IgD-negative memory B cell (primary cell): Measurements from ENCODE around the gene WDSUB1. TPM values are rescaled to one million over a fixed set of nuclear protein-coding genes. Genes with fewer than 3 reads are reported as not detected.

Source experiments
- H3K27ac Mint-ChIP-seq, 3 donors: one replicate each; pipeline ENCODE4 v1.8.0; 2020 to 2022; ENCODE audit warnings: mild to moderate bottlenecking in 3 of 3, mixed read lengths in 3 of 3, moderate library complexity in 1 of 3
- H3K27me3 Mint-ChIP-seq: one replicate; pipeline ENCODE4 v1.8.0; 2021; ENCODE audit warnings: mixed read lengths
- H3K36me3 Mint-ChIP-seq: one replicate; pipeline ENCODE4 v1.8.0; 2020; ENCODE audit warnings: mild to moderate bottlenecking, mixed read lengths
- H3K4me1 Mint-ChIP-seq, 3 donors: one replicate each; pipeline ENCODE4 v1.8.0; 2020 to 2022; ENCODE audit warnings: mixed read lengths in 3 of 3, mild to moderate bottlenecking in 1 of 3
- H3K4me3 Mint-ChIP-seq, 4 donors: one replicate each; pipeline ENCODE4 v1.8.0; 2020 to 2022; ENCODE audit warnings: mild to moderate bottlenecking in 4 of 4, mixed read lengths in 4 of 4, moderate library complexity in 3 of 4
- H3K9me3 Mint-ChIP-seq, 3 donors: one replicate each; pipeline ENCODE4 v1.8.0; 2020 to 2021; ENCODE audit warnings: mixed read lengths in 3 of 3, mild to moderate bottlenecking in 1 of 3
- polyA plus RNA-seq: library from polyadenylated mRNA; unstranded; fragments of 300-500 nt; fragmentation: Illumina TruSeq; gene quantifications from one replicate; pipeline ENCODE4 v1.2.3, GENCODE V29; 2021

Gene WDSUB1
- polyA plus RNA-seq, 1 donor from 2014 or later: 12.3 TPM

- H3K27me3 Mint-ChIP-seq: no peaks in the 10 kb centered on the region
- no peaks in the 10 kb centered on the region for H3K36me3 Mint-ChIP-seq
- peaks cover 11 to 25% (median 14%) of the 10 kb centered on the region in 3 donors for H3K4me1 Mint-ChIP-seq
- no peaks in the 10 kb centered on the region for H3K9me3 Mint-ChIP-seq
- no peak overlapping the region for H3K27ac Mint-ChIP-seq
- no peak overlapping the region for H3K4me3 Mint-ChIP-seq
These were observed 3.0 kb downstream of the WDSUB1 start for GRCh38 chr2:159283529-159283928.

- Mint-ChIP-seq H3K4me1 (peaks cover 5 to 22% (median 8%) of the 10 kb centered on the region in 3 donors), H3K9me3 (no peaks in the 10 kb centered on the region), H3K36me3 (no peaks in the 10 kb centered on the region), H3K27me3 (no peaks in the 10 kb centered on the region), H3K27ac (no peak overlapping the region), H3K4me3 (no peak overlapping the region)
These were observed 5.5 kb downstream of the WDSUB1 start for GRCh38 chr2:159281002-159281401.

GRCh38 chr2:159279700-159280099, 6.8 kb downstream of the WDSUB1 start:
- no peak overlapping the region for H3K27ac Mint-ChIP-seq
- H3K4me3 Mint-ChIP-seq: no peak overlapping the region
- peaks cover 2% of the 10 kb centered on the region for H3K36me3 Mint-ChIP-seq
- no peaks in the 10 kb centered on the region for H3K27me3 Mint-ChIP-seq
- no peaks in the 10 kb centered on the region for H3K9me3 Mint-ChIP-seq
- H3K4me1 Mint-ChIP-seq: peaks cover 3 to 13% (median 5%) of the 10 kb centered on the region in 3 donors

GRCh38 chr2:159275111-159275510, 11.4 kb downstream of the WDSUB1 start:
- no peaks in the 10 kb centered on the region for H3K27me3 Mint-ChIP-seq
- no peak overlapping the region for H3K4me3 Mint-ChIP-seq
- H3K4me1 Mint-ChIP-seq: no peaks in the 10 kb centered on the region
- no peaks in the 10 kb centered on the region for H3K9me3 Mint-ChIP-seq
- H3K27ac Mint-ChIP-seq: no peak overlapping the region
- H3K36me3 Mint-ChIP-seq: peaks cover 16% of the 10 kb centered on the region

GRCh38 chr2:159272156-159272555, 14.3 kb downstream of the WDSUB1 start:
- Mint-ChIP-seq H3K9me3 (no peaks in the 10 kb centered on the region), H3K4me3 (no peak overlapping the region), H3K36me3 (peaks cover 23% of the 10 kb centered on the region), H3K27me3 (no peaks in the 10 kb centered on the region), H3K4me1 (peaks cover 0 to 2% (median 0%) of the 10 kb centered on the region in 3 donors), H3K27ac (no peak overlapping the region)

- peaks cover 0 to 4% (median 0%) of the 10 kb centered on the region in 3 donors for H3K4me1 Mint-ChIP-seq
These were observed 15.6 kb downstream of the WDSUB1 start for GRCh38 chr2:159270744-159271379.

GRCh38 chr2:159267921-159268320, 18.6 kb downstream of the WDSUB1 start:
- no peaks in the 10 kb centered on the region for H3K27me3 Mint-ChIP-seq
- peak overlapping the region in 1 of 3 donors; percentile 18 for H3K27ac Mint-ChIP-seq
- H3K4me1 Mint-ChIP-seq: peaks cover 0 to 4% (median 0%) of the 10 kb centered on the region in 3 donors
- H3K9me3 Mint-ChIP-seq: no peaks in the 10 kb centered on the region
- no peak overlapping the region for H3K4me3 Mint-ChIP-seq
- H3K36me3 Mint-ChIP-seq: peaks cover 24% of the 10 kb centered on the region

More at GRCh38 chr2:159270744-159271379, 15.6 kb downstream of the WDSUB1 start:
- H3K36me3 Mint-ChIP-seq: peaks cover 30% of the 10 kb centered on the region
- H3K27me3 Mint-ChIP-seq: no peaks in the 10 kb centered on the region
- H3K4me3 Mint-ChIP-seq: no peak overlapping the region
- no peaks in the 10 kb centered on the region for H3K9me3 Mint-ChIP-seq
- H3K27ac Mint-ChIP-seq: no peak overlapping the region

GRCh38 chr2:159266554-159266953, 19.9 kb downstream of the WDSUB1 start:
- Mint-ChIP-seq H3K27me3 (no peaks in the 10 kb centered on the region), H3K4me1 (peaks cover 0 to 4% (median 0%) of the 10 kb centered on the region in 3 donors), H3K9me3 (no peaks in the 10 kb centered on the region), H3K4me3 (no peak overlapping the region), H3K36me3 (peaks cover 22% of the 10 kb centered on the region), H3K27ac (no peak overlapping the region)

- H3K4me3 Mint-ChIP-seq: no peak overlapping the region
- H3K27me3 Mint-ChIP-seq: no peaks in the 10 kb centered on the region
- H3K9me3 Mint-ChIP-seq: no peaks in the 10 kb centered on the region
- H3K4me1 Mint-ChIP-seq: peaks cover 0 to 4% (median 0%) of the 10 kb centered on the region in 3 donors
- no peak overlapping the region for H3K27ac Mint-ChIP-seq
- peaks cover 19% of the 10 kb centered on the region for H3K36me3 Mint-ChIP-seq
These were observed 21.3 kb downstream of the WDSUB1 start for GRCh38 chr2:159265171-159265576.

GRCh38 chr2:159262904-159263303, 23.6 kb downstream of the WDSUB1 start:
- Mint-ChIP-seq H3K36me3 (peaks cover 15% of the 10 kb centered on the region), H3K27me3 (no peaks in the 10 kb centered on the region), H3K27ac (no peak overlapping the region), H3K9me3 (no peaks in the 10 kb centered on the region), H3K4me1 (peaks cover 0 to 2% (median 0%) of the 10 kb centered on the region in 3 donors), H3K4me3 (no peak overlapping the region)

GRCh38 chr2:159262226-159262625, 24.3 kb downstream of the WDSUB1 start:
- peaks cover 12% of the 10 kb centered on the region for H3K36me3 Mint-ChIP-seq
- H3K4me1 Mint-ChIP-seq: peaks cover 0 to 2% (median 0%) of the 10 kb centered on the region in 3 donors
- no peak overlapping the region for H3K27ac Mint-ChIP-seq
- no peaks in the 10 kb centered on the region for H3K9me3 Mint-ChIP-seq
- H3K27me3 Mint-ChIP-seq: no peaks in the 10 kb centered on the region
- no peak overlapping the region for H3K4me3 Mint-ChIP-seq

GRCh38 chr2:159256159-159256558, 30.3 kb downstream of the WDSUB1 start:
- no peaks in the 10 kb centered on the region for H3K9me3 Mint-ChIP-seq
- no peak overlapping the region for H3K4me3 Mint-ChIP-seq
- no peaks in the 10 kb centered on the region for H3K4me1 Mint-ChIP-seq
- H3K36me3 Mint-ChIP-seq: peaks cover 9% of the 10 kb centered on the region
- no peak overlapping the region for H3K27ac Mint-ChIP-seq
- no peaks in the 10 kb centered on the region for H3K27me3 Mint-ChIP-seq

- H3K36me3 Mint-ChIP-seq: peaks cover 14% of the 10 kb centered on the region
- no peak overlapping the region for H3K27ac Mint-ChIP-seq
- peaks cover 0 to 9% (median 3%) of the 10 kb centered on the region in 3 donors for H3K4me1 Mint-ChIP-seq
These were observed 33.6 kb downstream of the WDSUB1 start for GRCh38 chr2:159252905-159253304.

GRCh38 chr2:159251296-159252173, 35.0 kb downstream of the WDSUB1 start:
- Mint-ChIP-seq H3K36me3 (peaks cover 22% of the 10 kb centered on the region), H3K4me1 (peaks cover 0 to 9% (median 3%) of the 10 kb centered on the region in 3 donors), H3K9me3 (peaks cover 0 to 4% (median 0%) of the 10 kb centered on the region in 3 donors), H3K27ac (no peak overlapping the region), H3K27me3 (no peaks in the 10 kb centered on the region), H3K4me3 (no peak overlapping the region)

More at GRCh38 chr2:159252905-159253304, 33.6 kb downstream of the WDSUB1 start:
- Mint-ChIP-seq H3K27me3 (no peaks in the 10 kb centered on the region), H3K9me3 (no peaks in the 10 kb centered on the region), H3K4me3 (no peak overlapping the region)

GRCh38 chr2:159249990-159250715, 36.4 kb downstream of the WDSUB1 start:
- H3K27ac Mint-ChIP-seq: peak overlapping the region in 1 of 3 donors; percentile 19
- peak overlapping the region in 1 of 4 donors; percentile 27 for H3K4me3 Mint-ChIP-seq
- peaks cover 3 to 10% (median 4%) of the 10 kb centered on the region in 3 donors for H3K4me1 Mint-ChIP-seq
- H3K36me3 Mint-ChIP-seq: peaks cover 28% of the 10 kb centered on the region
- H3K27me3 Mint-ChIP-seq: no peaks in the 10 kb centered on the region
- H3K9me3 Mint-ChIP-seq: peaks cover 0 to 6% (median 0%) of the 10 kb centered on the region in 3 donors
